ENCODE data around the gene DNMBP.
"Not testable (repeated sequence)": the region's sequence is repeated elsewhere in the genome, so short reads cannot be mapped to it uniquely, and the experiment has no call there.

Gene DNMBP

GRCh38 chr10:99943908-99944307 is 65.8 kb downstream of the DNMBP start:
- no peak for DNase-seq

- no peak for DNase-seq
Observed at GRCh38 chr10:99941942-99942820, 67.6 kb downstream of the DNMBP start.

- DNase-seq: no peak
Observed at GRCh38 chr10:99938563-99938962, 71.2 kb downstream of the DNMBP start.

- DNase-seq: no peak
Observed at GRCh38 chr10:99937630-99938029, 72.1 kb downstream of the DNMBP start.

GRCh38 chr10:99932203-99932957 is 77.4 kb downstream of the DNMBP start:
- not testable (repeated sequence) for DNase-seq

GRCh38 chr10:99930731-99931550 is 78.8 kb downstream of the DNMBP start:
- no peak for DNase-seq

- no peak for DNase-seq
Observed at GRCh38 chr10:99929360-99929759, 80.4 kb downstream of the DNMBP start.

GRCh38 chr10:99927721-99928280 is 81.9 kb downstream of the DNMBP start:
- no peak for DNase-seq

GRCh38 chr10:99926925-99927720 is 82.6 kb downstream of the DNMBP start:
- no peak for DNase-seq

GRCh38 chr10:99924451-99925255 is 85.1 kb downstream of the DNMBP start:
- no peak for DNase-seq

GRCh38 chr10:99921948-99922347 is 87.8 kb downstream of the DNMBP start:
- no peak for DNase-seq

- no peak for DNase-seq
Observed at GRCh38 chr10:99920901-99921300, 88.8 kb downstream of the DNMBP start.

GRCh38 chr10:99920486-99920885 is 89.3 kb downstream of the DNMBP start:
- no peak for DNase-seq

GRCh38 chr10:99917963-99918825 is 91.6 kb downstream of the DNMBP start:
- DNase-seq: no peak

- no peak for DNase-seq
Observed at GRCh38 chr10:99916776-99917175, 93.0 kb downstream of the DNMBP start.

GRCh38 chr10:99915414-99915813 is 94.3 kb downstream of the DNMBP start:
- no peak for DNase-seq

- no peak for DNase-seq
Observed at GRCh38 chr10:99914236-99914635, 95.5 kb downstream of the DNMBP start.

- no peak for DNase-seq
Observed at GRCh38 chr10:99913831-99914235, 95.9 kb downstream of the DNMBP start.

GRCh38 chr10:99912041-99912440 is 97.7 kb downstream of the DNMBP start:
- DNase-seq: no peak

- no peak for DNase-seq
Observed at GRCh38 chr10:99908512-99908911, 101.2 kb downstream of the DNMBP start.
